Uterus (tissue), 2 donors: ENCODE data around the gene ARX.

ENCODE experiments used
- CTCF ChIP-seq, 4 experiments: fragments of 200-600 bp in 2 of 4; fragments of 450-650 bp in 2 of 4; sonication (generic) in 2 of 4; IDR thresholded peaks; one replicate each; pipeline ENCODE4 v1.5.1; 2016 to 2019; ENCODE audit warnings: antibody characterized with exemption in 4 of 4, mild to moderate bottlenecking in 2 of 4, moderate library complexity in 1 of 4
- POLR2A ChIP-seq, 2 donors: fragments of 450-650 bp; IDR thresholded peaks; one replicate each; pipeline ENCODE4 v1.6.1; 2016; ENCODE audit warnings: antibody characterized with exemption in 2 of 2, mild to moderate bottlenecking in 1 of 2, moderate library complexity in 1 of 2

- TF ChIP-seq CTCF (IDR thresholded peaks at IDR 0.05) (no peak), POLR2A (IDR thresholded peaks at IDR 0.05) (no peak)
Measured at GRCh38 chrX:24969812-24970211, 46.0 kb downstream of the ARX start.
